ENCODE measurements around the gene ACTL7A.

- no peak for TF ChIP-seq CTCF (IDR thresholded peaks at IDR 0.05; ENCODE audit: low read depth, low read length)
- TF ChIP-seq MYC (IDR thresholded peaks at IDR 0.05; ENCODE audit: low read depth, low read length): no peak
- no peak for TF ChIP-seq POLR2A (IDR thresholded peaks at IDR 0.05; ENCODE audit: extremely low read depth, insufficient read length)
Measured at GRCh38 chr9:108889649-108890067, 27.6 kb downstream of the ACTL7A start.

All from NB4 (cell line).